Measurements from ENCODE around the gene SH3BP1. TPM values are rescaled to one million over a fixed set of nuclear protein-coding genes. Genes with fewer than 3 reads are reported as not detected.
A peak's percentile ranks its signal among the peaks of the same experiment; 100 is the strongest.

The SH3BP1 gene
- total and polyA plus RNA-seq, 4 experiments from 2014 or later, result 17.6 to 89.2 (median 57.1) TPM

GRCh38 chr22:37631448-37632173, 7.9 kb upstream of the SH3BP1 start:
- Histone ChIP-seq H3K4me1 (ENCODE audit: insufficient read depth, low read length) (peaks cover 72% of the 10 kb centered on the region), H3K4me3 (ENCODE audit: low read length in 2 of 2) (no peak overlapping the region), H3K27ac (ENCODE audit: low read depth, low read length) (peak overlapping the region; percentile 72), H3K36me3 (ENCODE audit: insufficient read depth, low read length) (peaks cover 4% of the 10 kb centered on the region), H3K9me3 (ENCODE audit: control insufficient read depth in 1 of 2, low read length in 2 of 2) (no peaks in the 10 kb centered on the region), H3K27me3 (ENCODE audit: insufficient read depth, low read length) (no peaks in the 10 kb centered on the region)
- ChIA-PET POLR2A (ENCODE audit: partially characterized antibody) (interaction anchor here (0.6 to 12.8 kb wide), 8 partner anchors 9 to 54 kb away, joined by 3 to 247 read pairs (median 26); partner anchors contain the start of genes GGA1, LGALS1, NOL12 and PDXP), CTCF (ENCODE audit: partially characterized antibody) (interaction anchor here (9.0 to 22.8 kb wide), 4 partner anchors 5 to 48 kb away, joined by 75 to 558 read pairs (median 493); partner anchors contain the start of genes GGA1, LGALS1, NOL12 and SH3BP1)
- Mint-ChIP-seq H3K27me3 (no peaks in the 10 kb centered on the region), H3K27ac (peak overlapping the region; percentile 57 to 89 (median 71)), H3K4me3 (peak overlapping the region in 5 of 8 donors; percentile 24 to 69 (median 32)), H3K9me3 (no peaks in the 10 kb centered on the region), H3K36me3 (peaks cover 0 to 19% of the 10 kb centered on the region in 2 donors), H3K4me1 (peaks cover 37 to 76% (median 58%) of the 10 kb centered on the region in 4 donors)
- no peak for DNase-seq
- intact Hi-C loops (cut with micrococcal nuclease), result loop anchor here (10.0 kb wide), 1 partner anchor 213 kb away; the partner anchor contains the start of genes ANKRD54 and EIF3L

GRCh38 chr22:37632174-37633088, 7.0 kb upstream of the SH3BP1 start:
- Mint-ChIP-seq H3K9me3 (no peaks in the 10 kb centered on the region), H3K27ac (peak overlapping the region; percentile 89 to 96 (median 95)), H3K27me3 (no peaks in the 10 kb centered on the region), H3K4me3 (peak overlapping the region in 5 of 8 donors; percentile 56 to 81 (median 79)), H3K4me1 (peaks cover 38 to 76% (median 59%) of the 10 kb centered on the region in 4 donors), H3K36me3 (peaks cover 0 to 19% of the 10 kb centered on the region in 2 donors)
- H3K36me3 ChIP-seq (ENCODE audit: insufficient read depth, low read length), result peaks cover 4% of the 10 kb centered on the region
- CTCF ChIA-PET (ENCODE audit: partially characterized antibody), result interaction anchor here (1.4 to 22.8 kb wide), 6 partner anchors 5 to 231 kb away, joined by 3 to 558 read pairs (median 284); partner anchors contain the start of genes GGA1, LGALS1, NOL12 and PDXP
- H3K4me3 ChIP-seq (ENCODE audit: low read length in 2 of 2), result no peak overlapping the region
- H3K27ac ChIP-seq (ENCODE audit: low read depth, low read length), result peak overlapping the region; percentile 72
- no peak for DNase-seq
- H3K4me1 ChIP-seq (ENCODE audit: insufficient read depth, low read length), result peaks cover 72% of the 10 kb centered on the region
- POLR2A ChIA-PET (ENCODE audit: partially characterized antibody), result interaction anchor here (1.1 to 12.8 kb wide), 11 partner anchors 8 to 148 kb away, joined by 3 to 247 read pairs (median 15); partner anchors contain the start of genes GGA1, LGALS1, NOL12 and PDXP
- intact Hi-C loops (cut with micrococcal nuclease), result loop anchor here (1.0 to 10.0 kb wide), 2 partner anchors 9 to 212 kb away; partner anchors contain the start of genes ANKRD54 and EIF3L
- no peaks in the 10 kb centered on the region for H3K27me3 ChIP-seq (ENCODE audit: insufficient read depth, low read length)
- no peaks in the 10 kb centered on the region for H3K9me3 ChIP-seq (ENCODE audit: control insufficient read depth in 1 of 2, low read length in 2 of 2)

- Mint-ChIP-seq H3K36me3 (peaks cover 0 to 19% of the 10 kb centered on the region in 2 donors), H3K27ac (peak overlapping the region; percentile 87 to 96 (median 95)), H3K4me1 (peaks cover 40 to 76% (median 60%) of the 10 kb centered on the region in 4 donors), H3K4me3 (peak overlapping the region; percentile 10 to 81 (median 70)), H3K27me3 (no peaks in the 10 kb centered on the region), H3K9me3 (no peaks in the 10 kb centered on the region)
- peak; percentile 32 to 74 (median 38) for DNase-seq
- Histone ChIP-seq H3K4me1 (ENCODE audit: insufficient read depth, low read length) (peaks cover 72% of the 10 kb centered on the region), H3K27me3 (ENCODE audit: insufficient read depth, low read length) (no peaks in the 10 kb centered on the region), H3K9me3 (ENCODE audit: control insufficient read depth in 1 of 2, low read length in 2 of 2) (no peaks in the 10 kb centered on the region), H3K36me3 (ENCODE audit: insufficient read depth, low read length) (peaks cover 4% of the 10 kb centered on the region), H3K27ac (ENCODE audit: low read depth, low read length) (peak overlapping the region; percentile 72), H3K4me3 (ENCODE audit: low read length in 2 of 2) (peak overlapping the region in 1 of 2 donors; percentile 16)
- CTCF ChIA-PET (ENCODE audit: partially characterized antibody), result interaction anchor here (1.3 to 22.8 kb wide), 7 partner anchors 6 to 230 kb away, joined by 3 to 558 read pairs (median 75); partner anchors contain the start of genes GGA1, LGALS1, NOL12 and PDXP
- POLR2A ChIA-PET (ENCODE audit: partially characterized antibody), result interaction anchor here (1.1 to 12.8 kb wide), 11 partner anchors 7 to 148 kb away, joined by 3 to 247 read pairs (median 15); partner anchors contain the start of genes GGA1, LGALS1, NOL12 and PDXP
- intact Hi-C loops (cut with micrococcal nuclease), result loop anchor here (1.0 to 10.0 kb wide), 2 partner anchors 10 to 212 kb away; partner anchors contain the start of genes ANKRD54 and EIF3L
Measured at GRCh38 chr22:37633089-37633624, 6.3 kb upstream of the SH3BP1 start.

GRCh38 chr22:37633625-37634416, 5.6 kb upstream of the SH3BP1 start:
- intact Hi-C loops (cut with micrococcal nuclease), result loop anchor here (1.0 to 10.0 kb wide), 2 partner anchors 11 to 211 kb away; partner anchors contain the start of genes ANKRD54 and EIF3L
- Mint-ChIP-seq H3K4me3 (peak overlapping the region; percentile 68 to 95 (median 80)), H3K4me1 (peaks cover 40 to 76% (median 60%) of the 10 kb centered on the region in 4 donors), H3K36me3 (peaks cover 0 to 25% of the 10 kb centered on the region in 2 donors), H3K27me3 (no peaks in the 10 kb centered on the region), H3K27ac (peak overlapping the region; percentile 91 to 99 (median 95)), H3K9me3 (no peaks in the 10 kb centered on the region)
- no peaks in the 10 kb centered on the region for H3K9me3 ChIP-seq (ENCODE audit: control insufficient read depth in 1 of 2, low read length in 2 of 2)
- H3K4me1 ChIP-seq (ENCODE audit: insufficient read depth, low read length), result peaks cover 72% of the 10 kb centered on the region
- POLR2A ChIA-PET (ENCODE audit: partially characterized antibody), result interaction anchor here (0.7 to 12.8 kb wide), 14 partner anchors 7 to 149 kb away, joined by 3 to 247 read pairs (median 7); partner anchors contain the start of genes GGA1, LGALS1, NOL12 and PDXP
- H3K36me3 ChIP-seq (ENCODE audit: insufficient read depth, low read length), result peaks cover 4% of the 10 kb centered on the region
- no peaks in the 10 kb centered on the region for H3K27me3 ChIP-seq (ENCODE audit: insufficient read depth, low read length)
- CTCF ChIA-PET (ENCODE audit: partially characterized antibody), result interaction anchor here (1.3 to 22.8 kb wide), 7 partner anchors 6 to 229 kb away, joined by 3 to 558 read pairs (median 75); partner anchors contain the start of genes GGA1, LGALS1, NOL12 and PDXP
- peak overlapping the region in 1 of 2 donors; percentile 16 for H3K4me3 ChIP-seq (ENCODE audit: low read length in 2 of 2)
- DNase-seq, result peak; percentile 40 to 74 (median 49)
- peak overlapping the region; percentile 72 for H3K27ac ChIP-seq (ENCODE audit: low read depth, low read length)

GRCh38 chr22:37634417-37634924, 5.0 kb upstream of the SH3BP1 start:
- H3K36me3 Mint-ChIP-seq, result peaks cover 0 to 23% of the 10 kb centered on the region in 2 donors
- ChIA-PET POLR2A (ENCODE audit: partially characterized antibody) (interaction anchor here (0.7 to 12.8 kb wide), 13 partner anchors 6 to 68 kb away, joined by 3 to 247 read pairs (median 15); partner anchors contain the start of genes GGA1, LGALS1, NOL12 and PDXP), CTCF (ENCODE audit: partially characterized antibody) (interaction anchor here (1.0 to 22.8 kb wide), 7 partner anchors 5 to 45 kb away, joined by 3 to 558 read pairs (median 75); partner anchors contain the start of genes GGA1, LGALS1, NOL12 and PDXP)
- peak overlapping the region; percentile 92 to 99 (median 95) for H3K27ac Mint-ChIP-seq
- no peaks in the 10 kb centered on the region for H3K27me3 ChIP-seq (ENCODE audit: insufficient read depth, low read length)
- H3K27me3 Mint-ChIP-seq, result no peaks in the 10 kb centered on the region
- H3K4me1 Mint-ChIP-seq, result peaks cover 40 to 77% (median 57%) of the 10 kb centered on the region in 4 donors
- H3K9me3 Mint-ChIP-seq, result no peaks in the 10 kb centered on the region
- H3K9me3 ChIP-seq (ENCODE audit: control insufficient read depth in 1 of 2, low read length in 2 of 2), result no peaks in the 10 kb centered on the region
- DNase-seq, result peak in 1 of 5 donors; percentile 29
- peaks cover 4% of the 10 kb centered on the region for H3K36me3 ChIP-seq (ENCODE audit: insufficient read depth, low read length)
- intact Hi-C loops (cut with micrococcal nuclease), result loop anchor here (10.0 kb wide), 1 partner anchor 210 kb away; the partner anchor contains the start of genes ANKRD54 and EIF3L
- peak overlapping the region; percentile 69 to 95 (median 80) for H3K4me3 Mint-ChIP-seq
- peak overlapping the region; percentile 72 for H3K27ac ChIP-seq (ENCODE audit: low read depth, low read length)
- peaks cover 73% of the 10 kb centered on the region for H3K4me1 ChIP-seq (ENCODE audit: insufficient read depth, low read length)
- peak overlapping the region in 1 of 2 donors; percentile 16 for H3K4me3 ChIP-seq (ENCODE audit: low read length in 2 of 2)

Measured in CD4-positive, alpha-beta memory T cell (primary cell).